ENCODE results near the gene ANKRD33.

The ANKRD33 gene

DNA sequence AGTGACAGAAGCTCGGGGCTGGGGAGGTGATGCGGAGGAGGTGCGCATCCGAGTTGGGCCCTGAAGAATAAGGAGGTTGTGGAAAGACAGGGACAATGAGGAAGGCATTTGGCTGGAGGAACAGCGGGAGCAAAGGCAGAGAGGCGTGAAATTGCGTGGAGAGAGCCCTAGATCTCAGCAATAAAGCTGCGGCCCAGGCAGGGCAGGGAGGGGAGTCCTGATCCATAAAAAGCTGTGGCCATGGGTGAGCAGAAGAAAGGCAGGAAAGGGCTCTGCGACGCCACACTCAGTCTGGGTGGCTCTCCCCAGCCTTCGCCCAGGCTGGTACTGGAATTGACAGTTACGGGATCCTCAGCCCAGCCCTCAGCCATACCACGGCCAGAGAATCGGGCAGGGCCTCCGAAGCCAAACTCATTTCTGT is 41.6 kb upstream of the ANKRD33 start:
- no peak for DNase-seq (ENCODE audit: low spot score)
- TF ChIP-seq, protein P1, sequence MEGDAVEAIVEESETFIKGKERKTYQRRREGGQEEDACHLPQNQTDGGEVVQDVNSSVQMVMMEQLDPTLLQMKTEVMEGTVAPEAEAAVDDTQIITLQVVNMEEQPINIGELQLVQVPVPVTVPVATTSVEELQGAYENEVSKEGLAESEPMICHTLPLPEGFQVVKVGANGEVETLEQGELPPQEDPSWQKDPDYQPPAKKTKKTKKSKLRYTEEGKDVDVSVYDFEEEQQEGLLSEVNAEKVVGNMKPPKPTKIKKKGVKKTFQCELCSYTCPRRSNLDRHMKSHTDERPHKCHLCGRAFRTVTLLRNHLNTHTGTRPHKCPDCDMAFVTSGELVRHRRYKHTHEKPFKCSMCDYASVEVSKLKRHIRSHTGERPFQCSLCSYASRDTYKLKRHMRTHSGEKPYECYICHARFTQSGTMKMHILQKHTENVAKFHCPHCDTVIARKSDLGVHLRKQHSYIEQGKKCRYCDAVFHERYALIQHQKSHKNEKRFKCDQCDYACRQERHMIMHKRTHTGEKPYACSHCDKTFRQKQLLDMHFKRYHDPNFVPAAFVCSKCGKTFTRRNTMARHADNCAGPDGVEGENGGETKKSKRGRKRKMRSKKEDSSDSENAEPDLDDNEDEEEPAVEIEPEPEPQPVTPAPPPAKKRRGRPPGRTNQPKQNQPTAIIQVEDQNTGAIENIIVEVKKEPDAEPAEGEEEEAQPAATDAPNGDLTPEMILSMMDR (IDR thresholded peaks at IDR 0.05; ENCODE audit: extremely low read depth, missing control alignments) = no peak

DNA sequence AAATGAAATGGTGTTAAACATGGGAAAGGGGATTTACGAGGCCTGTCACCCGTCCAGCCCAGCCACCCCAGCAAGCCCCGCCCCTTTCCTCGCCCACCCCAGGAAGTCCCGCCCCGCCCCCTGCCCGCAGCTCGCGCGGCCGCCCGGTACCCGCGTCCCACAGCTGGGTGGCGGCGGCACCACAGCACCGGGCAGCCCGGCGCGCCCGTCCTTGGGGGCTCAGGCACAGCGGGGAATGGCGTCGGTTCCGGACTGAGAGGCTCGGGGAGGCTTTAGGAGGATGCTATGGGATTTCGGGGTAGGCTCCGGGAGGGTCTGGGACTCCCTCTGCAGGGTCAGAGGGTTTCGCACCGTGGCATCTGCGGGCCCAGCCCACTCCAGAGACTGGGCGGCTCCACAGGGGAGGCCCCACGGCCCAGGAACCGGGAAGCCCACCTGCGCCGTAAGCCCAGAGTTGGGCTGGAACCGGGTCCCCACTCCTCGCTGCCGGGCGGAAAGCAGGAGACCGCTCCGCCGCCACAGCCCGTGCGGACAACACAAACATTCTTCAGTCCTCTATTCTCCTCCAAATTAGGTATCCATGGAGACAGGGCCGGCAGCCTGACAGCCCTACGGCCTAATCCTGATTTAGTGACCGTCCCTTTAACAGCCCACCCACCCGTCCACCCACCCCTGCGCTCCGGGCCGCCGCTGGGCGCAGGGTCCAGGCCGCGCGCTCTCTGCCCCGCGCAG is 40.8 kb upstream of the ANKRD33 start:
- DNase-seq (ENCODE audit: low spot score) = peak; percentile 63

DNA sequence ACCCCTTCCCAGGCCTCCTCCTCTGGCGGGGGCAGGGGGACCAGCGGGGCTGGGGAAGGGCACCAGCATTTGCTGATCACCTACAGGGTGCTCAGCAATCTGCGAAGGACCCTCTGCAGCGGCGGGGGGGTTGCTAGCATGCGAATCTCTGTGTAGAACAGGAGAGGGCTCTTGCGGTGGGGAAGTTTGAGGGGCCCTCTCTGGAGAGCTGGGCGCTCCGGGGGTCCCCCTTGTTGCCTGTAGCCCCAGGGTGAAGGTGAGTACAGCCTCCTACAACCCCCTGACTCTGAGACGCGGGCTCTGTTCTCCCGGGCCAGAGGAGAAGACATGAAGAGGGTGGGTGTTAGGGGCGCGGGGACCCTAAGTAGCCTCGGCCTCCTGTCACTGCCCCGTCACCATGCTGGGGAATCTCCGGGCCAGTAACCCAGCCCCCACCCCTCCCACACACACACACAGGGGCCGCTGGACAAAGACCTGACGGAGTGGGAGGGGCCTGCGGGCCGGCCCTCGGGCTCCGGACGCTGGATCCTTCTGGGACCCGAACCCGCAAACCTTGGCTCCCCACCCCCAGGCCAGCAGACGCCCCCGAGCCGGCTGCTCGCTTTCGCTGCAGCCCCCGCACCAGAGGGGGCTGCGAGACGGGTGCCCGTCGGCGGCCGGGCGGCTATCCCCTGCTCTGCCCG is 40.1 kb upstream of the ANKRD33 start:
- DNase-seq (ENCODE audit: low spot score) = peak; percentile 62
- TF ChIP-seq, protein P1 (IDR thresholded peaks at IDR 0.05; ENCODE audit: extremely low read depth, missing control alignments) = no peak

More for the DNA sequence above, 40.8 kb upstream of the ANKRD33 start:
- TF ChIP-seq, protein P1 (IDR thresholded peaks at IDR 0.05; ENCODE audit: extremely low read depth, missing control alignments) = no peak

DNA sequence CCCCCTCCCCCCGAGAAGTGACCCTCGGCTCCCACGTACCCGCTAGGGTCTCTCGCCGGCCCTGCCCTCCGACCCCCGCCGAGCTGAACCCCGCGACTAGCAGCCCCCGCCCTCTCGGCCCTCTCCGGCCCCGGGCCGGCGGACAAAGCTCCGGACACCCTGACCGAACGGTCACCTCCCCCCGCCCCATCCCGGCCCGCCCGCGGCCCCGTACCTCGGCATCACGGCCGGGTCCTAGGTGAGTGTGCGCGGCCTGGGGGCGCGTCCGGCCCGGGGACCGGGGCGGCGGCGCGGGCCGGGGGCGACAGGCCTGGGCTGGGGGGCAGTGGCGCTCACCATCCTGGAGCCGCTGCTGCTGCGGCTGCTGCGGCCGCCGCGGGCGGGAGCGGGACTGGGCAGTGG is 39.6 kb upstream of the ANKRD33 start, which contains the start of gene FIGNL2:
TSS of gene FIGNL2 (minus strand) at position 393 of the 402 bp plus-strand sequence. CDS start 26,305 bp downstream, outside the sequence.
- peak; percentile 50 for DNase-seq (ENCODE audit: low spot score)
- TF ChIP-seq, protein P1 (IDR thresholded peaks at IDR 0.05; ENCODE audit: extremely low read depth, missing control alignments) = no peak

DNA sequence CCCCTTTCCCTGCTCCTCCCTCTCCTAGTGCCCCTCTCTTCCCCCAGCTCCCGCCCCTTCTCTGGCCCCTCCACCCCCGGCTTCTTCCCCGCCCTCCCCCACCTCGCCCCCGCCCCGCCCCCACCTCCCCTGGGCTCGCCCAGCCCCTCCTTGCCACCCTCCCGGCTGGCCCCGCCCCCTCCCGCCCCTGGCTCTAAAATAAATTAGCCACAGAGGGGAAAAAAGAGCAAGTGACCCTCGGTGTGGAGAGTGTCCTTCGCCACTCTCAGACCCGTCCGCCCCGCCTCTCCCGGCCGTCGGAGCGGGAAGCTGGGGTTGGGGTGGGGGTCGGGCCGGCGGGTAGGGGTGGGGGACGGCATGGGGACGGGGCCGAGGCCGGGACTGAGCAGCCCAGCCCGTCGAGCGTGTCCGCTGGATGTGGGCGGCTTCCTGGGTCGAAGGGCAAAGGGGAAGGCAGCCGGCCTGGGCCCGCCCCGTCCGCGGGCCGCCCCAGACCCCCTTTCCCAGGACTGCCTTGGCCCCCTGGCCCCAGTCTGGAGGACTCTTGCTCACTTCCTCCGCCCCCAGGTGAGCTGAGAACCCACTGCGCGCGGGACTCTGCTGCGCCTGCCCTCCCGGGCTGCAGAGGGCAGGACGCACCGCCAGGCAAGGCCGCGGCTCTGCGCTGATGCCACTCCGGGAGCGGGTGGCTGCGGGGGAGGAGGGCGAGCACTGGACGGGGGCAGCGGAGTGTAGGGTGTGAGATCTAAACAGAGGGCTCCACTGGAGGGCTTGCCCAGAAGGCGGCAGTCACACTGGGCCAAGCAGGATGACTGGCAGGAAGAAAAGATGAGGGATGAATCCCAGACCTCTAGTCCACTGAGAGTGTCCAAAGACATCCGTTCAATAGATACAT is 38.8 kb upstream of the ANKRD33 start:
- DNase-seq (ENCODE audit: low spot score) = no peak
- TF ChIP-seq, protein P1 (IDR thresholded peaks at IDR 0.05; ENCODE audit: extremely low read depth, missing control alignments) = no peak

DNA sequence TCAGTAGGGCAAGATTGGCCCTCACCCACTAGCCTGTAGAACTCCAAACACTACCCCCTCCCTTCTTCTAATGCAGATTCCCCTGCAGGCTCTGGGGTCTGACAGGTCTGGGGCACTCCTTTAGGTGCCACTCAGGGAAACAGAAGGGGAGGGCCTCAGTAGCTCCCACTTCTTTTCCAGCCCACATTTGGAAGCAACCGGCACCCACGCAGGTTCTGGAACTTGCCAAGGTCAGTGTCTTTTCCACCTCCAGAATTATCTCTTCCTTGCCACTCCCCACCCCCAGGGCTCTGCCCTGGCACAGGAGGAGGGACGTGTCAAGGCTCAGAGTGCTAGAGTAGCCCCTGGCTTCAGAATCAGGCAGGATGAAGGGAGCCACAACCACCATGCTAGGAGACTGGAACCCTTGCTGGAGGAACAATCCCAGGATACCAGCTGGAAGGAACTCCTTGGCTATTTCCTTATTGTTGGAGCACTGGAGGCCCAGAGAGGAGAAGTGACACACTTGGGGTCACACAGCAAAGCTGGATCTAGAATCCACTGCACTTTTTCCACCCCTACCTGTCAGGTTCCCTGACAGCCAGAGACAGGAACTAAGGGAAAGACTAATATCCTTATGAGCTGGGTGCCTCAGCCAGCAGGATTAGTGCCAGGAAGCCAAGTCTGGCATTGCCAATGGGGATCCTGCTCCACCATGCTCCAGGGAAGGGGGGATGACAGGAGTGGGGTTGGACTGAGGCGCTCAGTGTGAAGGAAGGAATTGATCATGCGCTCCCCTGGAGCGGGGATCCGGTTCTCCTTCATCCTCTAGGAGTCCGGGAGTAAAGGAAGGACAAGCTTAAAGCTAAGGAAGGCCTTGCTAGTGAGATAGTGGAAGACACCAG is 37.6 kb upstream of the ANKRD33 start:
- TF ChIP-seq, protein P1 (IDR thresholded peaks at IDR 0.05; ENCODE audit: extremely low read depth, missing control alignments) = no peak
- DNase-seq (ENCODE audit: low spot score) = no peak

All from GM20000 (cell line).